ENCODE measurements around the gene MEF2A.

The MEF2A gene

GRCh38 chr15:99564221-99565048 is 1.3 kb upstream of the MEF2A start:
- DNase-seq: no peak

- DNase-seq: no peak
Observed at GRCh38 chr15:99565049-99565298, 810 bp upstream of the MEF2A start.

DNA sequence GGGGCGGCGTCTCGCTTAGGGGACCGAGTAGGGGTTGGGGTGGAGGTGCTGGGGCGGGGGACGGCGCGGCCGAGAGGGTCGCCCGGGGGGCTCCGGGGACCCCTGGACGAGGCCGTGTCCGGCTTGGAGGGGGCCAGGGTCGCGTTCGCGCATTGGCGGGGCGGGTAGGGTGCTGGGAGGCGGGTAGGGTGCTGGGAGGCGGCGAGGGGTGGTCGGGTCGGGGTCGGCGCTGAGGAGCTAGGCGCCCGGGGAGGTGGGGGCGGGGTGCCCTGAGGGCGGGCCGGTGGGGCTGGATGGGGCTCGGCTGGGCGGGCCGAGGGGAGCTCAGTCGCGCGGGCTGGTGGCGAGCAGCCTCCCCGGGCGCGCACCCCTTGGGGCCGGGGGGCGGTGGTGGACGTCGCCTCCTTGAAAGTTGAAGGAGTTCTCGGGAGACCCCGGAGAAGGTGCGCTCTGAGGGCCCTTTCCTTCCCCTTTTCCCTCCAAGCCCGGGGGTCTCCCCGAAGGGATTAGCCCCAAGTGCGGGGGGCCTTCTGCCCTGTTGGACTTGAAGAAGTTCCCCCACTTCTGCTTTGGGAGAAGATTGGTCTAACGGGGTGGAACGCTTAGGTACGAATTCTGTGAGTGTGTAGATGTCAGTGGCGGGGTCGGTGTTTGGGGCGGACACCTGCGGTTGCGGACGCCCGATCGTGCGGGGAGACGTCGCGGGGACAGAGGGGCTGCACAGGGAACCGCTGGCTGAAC is 543 bp downstream of the MEF2A start:
- DNase-seq: no peak

GRCh38 chr15:99568625-99569352 is 3.0 kb downstream of the MEF2A start:
- DNase-seq: no peak

DNA sequence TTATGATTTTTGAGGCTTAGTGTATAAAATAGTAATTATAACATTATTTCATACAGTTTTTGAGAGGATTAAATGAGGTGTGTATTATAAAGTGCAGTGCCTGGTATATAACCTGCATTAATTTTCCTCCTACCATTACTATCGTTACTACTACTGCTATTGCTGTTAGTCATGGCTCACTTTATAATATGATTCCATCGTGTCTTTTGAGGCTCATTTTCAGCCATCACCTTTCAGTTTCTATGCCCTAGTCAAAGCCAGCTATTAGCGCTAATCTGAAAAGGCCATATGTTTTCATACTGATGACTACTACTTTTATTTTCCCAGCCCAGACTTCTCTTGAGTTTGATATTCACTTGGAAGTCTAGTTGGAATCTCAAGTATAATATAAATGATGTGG is 5.5 kb downstream of the MEF2A start:
- DNase-seq: no peak

DNA sequence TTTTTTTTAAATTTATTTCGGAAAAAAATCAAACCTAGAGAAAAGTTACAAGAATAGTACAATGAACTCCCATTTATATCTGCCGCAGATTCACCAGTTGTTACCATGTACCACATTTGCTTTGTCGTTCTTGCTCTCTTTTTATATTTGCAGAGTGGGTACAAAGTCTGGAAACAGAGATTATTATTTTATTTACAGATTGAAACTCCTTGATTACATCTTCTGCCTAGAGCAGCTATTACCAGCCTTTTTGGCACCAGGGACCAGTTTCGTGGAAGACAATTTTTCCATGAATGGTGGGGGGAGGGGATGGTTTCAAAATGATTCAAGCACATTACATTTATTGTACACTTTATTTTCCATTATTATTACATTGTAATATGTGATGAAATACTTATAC is 8.3 kb downstream of the MEF2A start:
- no peak for DNase-seq

DNA sequence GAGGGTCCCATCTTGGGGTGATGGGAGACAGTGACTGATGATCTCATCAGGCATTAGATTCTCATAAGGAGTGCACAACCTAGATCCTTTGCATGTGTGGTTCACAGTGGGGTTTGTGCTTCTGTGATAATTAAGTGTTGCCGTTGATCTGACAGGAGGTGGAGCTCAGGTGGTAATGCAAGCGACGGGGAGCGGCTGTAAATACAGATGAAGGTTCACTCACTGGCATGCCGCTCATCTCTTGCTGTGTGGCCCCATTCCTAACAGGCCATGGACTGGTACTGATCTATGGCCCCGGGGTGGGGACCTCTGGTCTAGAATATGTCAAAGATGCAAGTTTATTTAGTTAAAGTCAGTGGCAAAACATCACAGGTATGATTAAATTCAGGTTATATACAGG is 8.7 kb downstream of the MEF2A start:
- DNase-seq: no peak

GRCh38 chr15:99578809-99579208 is 13.0 kb downstream of the MEF2A start:
- DNase-seq: no peak

DNA sequence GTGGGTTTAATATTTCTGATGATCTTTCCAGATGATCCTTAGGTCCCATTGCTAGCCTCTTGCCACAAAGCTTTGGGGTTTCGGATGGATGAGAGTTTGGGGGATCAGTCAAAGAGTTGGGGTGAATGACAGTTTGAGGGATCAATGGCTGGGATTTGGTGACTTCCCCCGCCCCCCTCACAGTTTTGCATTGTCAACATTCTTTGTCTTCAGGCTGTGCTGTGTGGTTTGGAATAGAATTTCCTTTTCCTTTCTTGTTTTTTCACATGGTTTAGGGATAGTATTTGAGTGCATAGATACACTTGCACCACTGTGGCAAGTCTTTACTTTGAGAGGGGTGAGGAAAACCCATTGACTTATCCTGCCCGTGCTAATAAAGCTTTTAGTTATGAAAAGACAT is 14.3 kb downstream of the MEF2A start:
- DNase-seq: no peak

DNA sequence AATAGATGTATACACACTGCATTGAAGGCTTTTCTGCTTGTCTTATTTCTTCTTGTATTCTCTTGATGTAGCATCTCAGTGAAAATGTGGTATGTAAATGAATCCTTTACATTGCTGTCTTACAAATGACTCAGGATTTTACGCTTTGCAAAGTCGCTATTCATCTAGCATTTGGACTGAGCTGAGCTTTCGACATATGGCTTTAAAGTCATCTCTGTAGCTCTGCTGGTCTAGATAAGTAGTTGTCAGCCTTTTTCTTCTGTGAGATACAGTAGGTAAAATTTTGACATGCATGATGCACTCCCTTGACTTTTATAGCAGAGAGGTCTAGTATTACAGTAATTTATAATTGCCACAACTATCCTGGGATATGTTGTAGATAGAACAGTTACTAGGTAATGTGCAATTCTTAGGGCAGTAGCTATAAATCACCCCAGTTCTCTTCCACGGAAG is 16.8 kb downstream of the MEF2A start:
- DNase-seq: no peak

- DNase-seq: no peak
Observed at GRCh38 chr15:99584081-99584600, 18.4 kb downstream of the MEF2A start.

DNA sequence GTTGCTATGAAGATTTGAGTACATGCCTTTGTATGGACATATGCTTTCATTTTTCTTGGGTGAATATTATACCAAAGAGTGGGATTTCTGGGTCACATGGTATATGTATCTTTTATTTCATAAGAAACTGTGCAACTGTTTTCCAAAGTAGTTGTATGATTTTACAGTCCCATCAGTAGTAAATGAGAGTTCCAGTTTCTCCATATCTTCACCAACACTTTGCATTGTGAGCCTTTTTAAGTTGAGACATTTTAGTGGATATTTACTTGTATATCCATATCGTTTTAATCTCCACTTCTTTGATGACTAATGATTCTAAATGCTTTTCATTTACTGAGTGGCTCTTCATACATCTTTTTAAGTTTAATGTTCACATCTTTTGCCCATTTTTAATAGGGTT is 20.3 kb downstream of the MEF2A start:
- DNase-seq: no peak

GRCh38 chr15:99589801-99590200 is 24.0 kb downstream of the MEF2A start:
- no peak for DNase-seq

DNA sequence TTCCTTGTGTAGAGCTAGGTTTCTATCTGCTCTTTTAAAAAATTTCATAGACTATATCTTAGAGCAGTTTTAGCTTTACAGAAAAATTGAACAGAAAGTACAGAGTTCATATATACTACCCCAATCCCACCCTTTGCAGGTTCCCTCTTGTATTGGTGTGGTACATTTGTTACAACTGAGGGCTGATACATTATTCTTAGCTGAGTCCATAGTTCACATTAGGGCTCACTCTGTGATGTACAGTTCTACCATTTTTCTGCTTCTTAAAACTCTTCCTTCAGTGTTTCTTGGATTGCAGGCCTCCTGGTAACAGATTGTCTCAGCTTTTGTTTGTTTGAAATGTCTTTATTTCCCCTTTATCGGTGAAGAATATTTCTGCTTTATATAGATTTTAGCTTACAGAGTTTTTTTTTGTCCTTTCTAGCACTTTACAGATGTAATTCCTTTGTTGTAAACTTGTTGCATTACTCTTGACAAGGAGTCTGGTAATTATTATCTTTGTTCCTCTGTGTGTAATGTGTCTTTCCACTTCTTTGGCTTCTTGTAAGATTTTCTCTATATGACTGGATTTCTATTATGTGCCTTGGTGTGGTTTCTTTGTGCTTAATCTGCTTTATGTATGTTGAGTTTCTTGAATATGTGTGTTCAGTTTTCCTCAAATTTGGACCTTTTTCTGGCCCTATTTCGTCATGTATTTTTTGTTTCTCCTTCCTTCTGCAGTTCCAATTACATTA is 25.3 kb downstream of the MEF2A start:
- DNase-seq: no peak

- no peak for DNase-seq
Observed at GRCh38 chr15:99592145-99592791, 26.5 kb downstream of the MEF2A start.

- DNase-seq: no peak
Observed at GRCh38 chr15:99593070-99593469, 27.3 kb downstream of the MEF2A start.

GRCh38 chr15:99594916-99595315 is 29.1 kb downstream of the MEF2A start:
- no peak for DNase-seq

DNA sequence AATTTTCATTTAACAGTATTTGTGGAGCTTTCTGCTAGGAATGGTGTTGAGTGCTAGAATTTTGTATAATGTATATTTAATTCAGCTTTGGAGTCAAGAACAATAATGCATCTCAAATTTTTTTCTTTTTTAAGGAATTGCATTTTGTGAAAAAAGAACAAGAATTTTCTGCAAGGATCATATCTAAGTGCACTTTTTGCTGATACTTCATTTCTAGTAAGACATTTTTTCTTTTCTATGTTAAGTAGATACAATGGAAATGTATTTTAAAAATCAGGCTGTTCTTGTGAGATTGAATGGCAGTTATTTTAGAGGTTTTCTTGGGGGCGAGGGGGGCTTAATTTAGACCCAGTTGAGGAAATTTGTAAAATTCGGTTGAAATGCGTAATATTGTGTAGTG is 32.5 kb downstream of the MEF2A start:
- DNase-seq: no peak

DNA sequence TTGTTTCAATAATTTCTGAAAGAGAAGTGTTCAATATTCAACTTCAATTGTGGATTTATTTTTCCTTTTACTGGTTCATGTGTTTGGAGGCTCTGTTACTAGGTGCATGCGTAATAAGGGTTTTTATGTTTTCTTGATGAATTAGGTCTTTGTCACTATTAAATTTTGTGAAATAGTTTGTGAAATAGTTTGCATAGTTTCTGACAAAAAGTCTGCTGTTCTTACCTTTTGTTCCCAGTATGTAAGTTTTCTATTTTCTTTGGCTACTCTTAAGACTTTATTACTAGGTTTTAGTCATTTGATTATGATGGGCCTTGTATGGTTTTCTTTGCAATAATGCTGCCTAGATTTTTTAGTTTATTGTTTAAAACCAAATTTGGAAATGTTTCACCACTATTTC is 38.0 kb downstream of the MEF2A start:
- no peak for DNase-seq

GRCh38 chr15:99604865-99605264 is 39.1 kb downstream of the MEF2A start:
- DNase-seq: peak; percentile 13

- DNase-seq: no peak
Observed at GRCh38 chr15:99605490-99605931, 39.7 kb downstream of the MEF2A start.

GRCh38 chr15:99605990-99606389 is 40.2 kb downstream of the MEF2A start:
- DNase-seq: no peak
